C4-2B (cell line): ENCODE data around the gene ZDHHC14.

ENCODE experiments used
- ZFX ChIP-seq: fragments of 450-650 bp; IDR thresholded peaks from 2 replicates; pipeline ENCODE4 v1.6.1; 2017
- TF ChIP-seq, protein P1 (sequence below): fragments of 450-650 bp; conservative IDR thresholded peaks from 2 replicates; pipeline ENCODE4 v1.5.1; 2017; ENCODE audit warnings: mild to moderate bottlenecking

DNA sequence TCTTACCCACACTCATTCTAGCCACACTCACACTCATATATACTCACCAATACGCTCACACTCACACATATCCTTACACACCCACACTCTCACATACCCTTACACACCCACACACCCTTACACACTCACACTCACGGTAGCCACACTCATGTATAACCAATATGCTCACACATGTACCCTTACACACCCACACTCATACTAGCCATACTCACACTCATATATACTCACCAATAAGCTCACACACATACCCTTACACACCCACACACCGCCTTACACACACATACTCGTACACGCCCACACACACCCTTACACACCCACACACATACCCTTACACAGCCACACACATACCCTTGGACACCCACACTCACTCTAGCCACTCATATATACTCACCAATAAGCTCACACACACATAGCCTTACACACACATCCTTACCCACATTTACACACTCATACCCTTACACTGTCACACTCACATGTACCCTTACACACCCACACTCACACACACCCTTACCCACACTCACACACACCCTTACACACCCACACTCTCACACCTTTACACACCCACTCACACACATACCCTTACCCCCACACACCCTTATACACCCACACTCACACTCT, 249.6 kb downstream of the ZDHHC14 start:
- TF ChIP-seq, protein P1, sequence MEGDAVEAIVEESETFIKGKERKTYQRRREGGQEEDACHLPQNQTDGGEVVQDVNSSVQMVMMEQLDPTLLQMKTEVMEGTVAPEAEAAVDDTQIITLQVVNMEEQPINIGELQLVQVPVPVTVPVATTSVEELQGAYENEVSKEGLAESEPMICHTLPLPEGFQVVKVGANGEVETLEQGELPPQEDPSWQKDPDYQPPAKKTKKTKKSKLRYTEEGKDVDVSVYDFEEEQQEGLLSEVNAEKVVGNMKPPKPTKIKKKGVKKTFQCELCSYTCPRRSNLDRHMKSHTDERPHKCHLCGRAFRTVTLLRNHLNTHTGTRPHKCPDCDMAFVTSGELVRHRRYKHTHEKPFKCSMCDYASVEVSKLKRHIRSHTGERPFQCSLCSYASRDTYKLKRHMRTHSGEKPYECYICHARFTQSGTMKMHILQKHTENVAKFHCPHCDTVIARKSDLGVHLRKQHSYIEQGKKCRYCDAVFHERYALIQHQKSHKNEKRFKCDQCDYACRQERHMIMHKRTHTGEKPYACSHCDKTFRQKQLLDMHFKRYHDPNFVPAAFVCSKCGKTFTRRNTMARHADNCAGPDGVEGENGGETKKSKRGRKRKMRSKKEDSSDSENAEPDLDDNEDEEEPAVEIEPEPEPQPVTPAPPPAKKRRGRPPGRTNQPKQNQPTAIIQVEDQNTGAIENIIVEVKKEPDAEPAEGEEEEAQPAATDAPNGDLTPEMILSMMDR, result no peak
- TF ChIP-seq ZFX, result no peak
